GM20000 (cell line): ENCODE data around the gene PEA15.

Experiments
- DNase-seq: peaks from one replicate; pipeline ENCODE4 v3.0.0; 2012; ENCODE audit warnings: low spot score
- TF ChIP-seq, protein P1 (sequence below): IDR thresholded peaks from 2 replicates; pipeline ENCODE4 v1.5.1; 2012; ENCODE audit warnings: mild to moderate bottlenecking, control low read depth; ENCODE audit errors: extremely low read depth, missing control alignments

Gene PEA15

GRCh38 chr1:160219062-160219929, 14.1 kb downstream of the PEA15 start:
- TF ChIP-seq, protein P1, sequence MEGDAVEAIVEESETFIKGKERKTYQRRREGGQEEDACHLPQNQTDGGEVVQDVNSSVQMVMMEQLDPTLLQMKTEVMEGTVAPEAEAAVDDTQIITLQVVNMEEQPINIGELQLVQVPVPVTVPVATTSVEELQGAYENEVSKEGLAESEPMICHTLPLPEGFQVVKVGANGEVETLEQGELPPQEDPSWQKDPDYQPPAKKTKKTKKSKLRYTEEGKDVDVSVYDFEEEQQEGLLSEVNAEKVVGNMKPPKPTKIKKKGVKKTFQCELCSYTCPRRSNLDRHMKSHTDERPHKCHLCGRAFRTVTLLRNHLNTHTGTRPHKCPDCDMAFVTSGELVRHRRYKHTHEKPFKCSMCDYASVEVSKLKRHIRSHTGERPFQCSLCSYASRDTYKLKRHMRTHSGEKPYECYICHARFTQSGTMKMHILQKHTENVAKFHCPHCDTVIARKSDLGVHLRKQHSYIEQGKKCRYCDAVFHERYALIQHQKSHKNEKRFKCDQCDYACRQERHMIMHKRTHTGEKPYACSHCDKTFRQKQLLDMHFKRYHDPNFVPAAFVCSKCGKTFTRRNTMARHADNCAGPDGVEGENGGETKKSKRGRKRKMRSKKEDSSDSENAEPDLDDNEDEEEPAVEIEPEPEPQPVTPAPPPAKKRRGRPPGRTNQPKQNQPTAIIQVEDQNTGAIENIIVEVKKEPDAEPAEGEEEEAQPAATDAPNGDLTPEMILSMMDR, result no peak
- no peak for DNase-seq

DNA sequence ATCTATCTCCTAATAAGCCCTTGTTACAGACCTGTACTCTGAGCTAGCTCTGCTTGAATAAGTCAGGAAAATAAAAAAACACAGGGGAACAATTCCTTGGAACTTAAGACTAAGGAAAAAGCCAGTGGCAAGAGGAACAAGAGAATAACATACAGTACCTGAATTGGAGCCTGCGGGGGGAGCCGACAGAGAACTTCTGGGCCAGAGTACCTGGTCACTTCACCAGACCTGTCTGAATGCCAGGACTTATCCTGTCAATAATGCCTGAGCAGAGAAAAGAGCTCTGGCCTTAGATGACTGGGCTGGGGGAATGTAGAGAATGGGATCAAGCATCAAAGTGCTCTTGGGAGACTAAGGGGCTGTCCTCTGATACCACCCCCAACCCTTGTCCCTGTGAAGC, 15.1 kb downstream of the PEA15 start:
- TF ChIP-seq, protein P1, result no peak
- no peak for DNase-seq

DNA sequence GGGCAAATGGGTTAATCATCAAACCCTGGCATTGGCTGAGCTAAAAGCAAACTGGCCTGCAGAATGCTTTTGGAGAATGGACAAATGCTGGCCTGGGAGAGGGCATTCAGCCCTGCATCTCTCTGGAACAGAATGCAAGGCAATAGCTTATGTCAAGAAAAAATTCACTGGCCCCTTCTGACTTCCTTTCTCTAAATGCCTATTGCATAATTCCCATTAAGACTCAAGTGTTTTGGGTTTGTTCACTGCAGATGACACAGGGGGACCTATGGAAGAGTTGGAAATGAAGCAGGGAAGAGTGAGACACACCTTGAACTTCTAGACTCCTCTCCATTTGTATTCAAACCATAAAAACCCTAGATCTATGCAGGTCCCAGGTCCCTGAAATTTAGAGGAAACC, 15.9 kb downstream of the PEA15 start:
- TF ChIP-seq, protein P1, result no peak
- DNase-seq, result no peak

DNA sequence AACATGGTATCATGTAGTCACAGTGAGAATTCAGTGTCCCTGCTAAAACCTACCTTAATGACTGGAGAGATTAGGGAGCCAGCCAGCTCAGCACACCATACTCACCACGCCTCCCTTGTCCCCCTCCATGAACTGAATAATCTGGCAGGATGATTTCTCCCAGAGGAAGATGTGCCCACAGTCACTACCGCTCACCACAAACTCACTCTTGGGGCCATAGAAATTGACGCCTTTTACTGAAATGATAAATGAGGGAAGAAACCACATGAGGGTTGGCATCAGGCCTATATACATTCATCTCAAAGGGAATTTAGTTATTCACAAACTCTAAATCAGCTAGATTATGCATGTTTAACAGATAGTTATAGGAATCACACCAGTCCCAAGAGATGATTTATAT, 17.4 kb downstream of the PEA15 start:
- TF ChIP-seq, protein P1, result no peak
- no peak for DNase-seq

GRCh38 chr1:160224606-160225005, 19.4 kb downstream of the PEA15 start:
- TF ChIP-seq, protein P1, result no peak
- no peak for DNase-seq

- TF ChIP-seq, protein P1, result no peak
- no peak for DNase-seq
Measured at GRCh38 chr1:160225345-160225744, 20.2 kb downstream of the PEA15 start.

DNA sequence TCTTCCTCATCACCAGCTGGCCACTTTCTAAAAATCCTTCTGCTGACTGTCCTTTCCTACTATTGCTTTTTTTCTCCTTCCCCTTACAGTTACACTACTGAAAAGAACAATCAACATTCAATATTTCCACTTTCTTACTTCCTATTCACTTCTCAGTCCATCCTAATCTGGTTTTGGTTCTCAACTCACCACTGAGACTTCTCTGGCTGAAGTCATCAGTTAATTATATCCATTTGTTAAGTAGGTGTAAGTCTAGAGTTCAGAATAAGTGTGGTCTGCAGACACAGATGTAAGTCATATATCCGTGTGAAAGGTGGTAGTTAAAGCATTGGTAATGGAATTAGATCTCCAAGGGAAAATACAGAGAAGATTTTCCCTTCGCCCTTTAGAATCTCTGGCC, 21.4 kb downstream of the PEA15 start:
- DNase-seq, result peak; percentile 46
- TF ChIP-seq, protein P1, result no peak
